ENCODE data around the gene IFFO2.
A peak's percentile ranks its signal among the peaks of the same experiment; 100 is the strongest.

IFFO2 gene

GRCh38 chr1:18890706-18891425 lies 65.6 kb downstream of the IFFO2 start:
- no peak for DNase-seq

DNA sequence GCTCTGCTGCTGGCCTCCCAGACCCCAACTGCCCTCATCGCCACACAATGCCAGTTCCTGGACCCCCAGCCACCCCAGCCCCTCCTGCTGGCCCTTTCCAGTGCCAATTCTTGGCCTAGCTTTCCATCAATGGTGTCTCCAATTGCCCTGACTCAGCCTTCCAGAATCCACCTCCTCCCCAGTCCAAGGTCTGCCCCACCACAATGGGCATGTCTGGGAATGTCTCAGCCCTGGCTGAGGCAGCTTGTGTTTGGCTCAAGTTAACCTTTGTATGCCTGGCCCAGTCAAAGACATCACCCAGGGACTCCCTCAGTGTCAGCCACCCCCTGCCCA lies 70.5 kb downstream of the IFFO2 start:
- DNase-seq: no peak

- no peak for DNase-seq
Observed at GRCh38 chr1:18885311-18886002, 71.0 kb downstream of the IFFO2 start.

GRCh38 chr1:18884727-18885126 lies 71.7 kb downstream of the IFFO2 start:
- DNase-seq: no peak

DNA sequence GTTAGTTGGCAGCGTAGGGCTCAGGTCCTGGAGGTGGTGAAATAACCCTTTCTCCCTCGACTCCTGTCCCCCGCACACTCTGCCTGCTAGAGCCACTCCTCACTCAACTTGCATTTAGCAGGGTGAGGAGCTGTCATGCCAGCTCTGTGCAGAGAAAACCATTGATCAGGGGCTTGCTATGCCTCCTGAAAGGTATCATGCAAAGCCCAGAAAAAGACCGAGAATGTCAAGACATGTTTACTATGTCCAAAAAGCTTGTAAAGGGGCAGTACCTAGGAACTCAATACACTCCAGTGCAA lies 72.1 kb downstream of the IFFO2 start:
- DNase-seq: no peak

- DNase-seq: peak; percentile 70
Observed at GRCh38 chr1:18883636-18884418, 72.6 kb downstream of the IFFO2 start.

DNA sequence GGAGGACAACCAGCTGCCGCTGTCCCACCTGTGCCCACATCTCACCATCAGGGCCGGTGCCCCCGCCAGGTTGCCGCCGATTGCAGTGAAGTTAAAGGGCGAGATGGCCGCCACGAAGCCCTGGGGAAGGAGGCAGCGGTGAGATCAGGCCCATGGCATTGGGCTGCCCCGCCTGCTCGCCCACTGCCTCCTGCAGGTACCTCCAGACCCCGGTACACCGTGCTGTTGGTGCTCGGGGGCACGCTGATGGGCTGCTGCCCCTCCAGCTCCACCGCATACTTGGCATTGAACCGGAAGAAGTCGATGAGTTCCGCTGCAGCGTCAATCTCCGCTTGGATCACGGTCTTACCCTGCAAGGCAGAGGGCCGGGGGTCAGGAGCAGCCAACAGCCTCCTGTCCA lies 73.4 kb downstream of the IFFO2 start:
- DNase-seq: no peak

DNA sequence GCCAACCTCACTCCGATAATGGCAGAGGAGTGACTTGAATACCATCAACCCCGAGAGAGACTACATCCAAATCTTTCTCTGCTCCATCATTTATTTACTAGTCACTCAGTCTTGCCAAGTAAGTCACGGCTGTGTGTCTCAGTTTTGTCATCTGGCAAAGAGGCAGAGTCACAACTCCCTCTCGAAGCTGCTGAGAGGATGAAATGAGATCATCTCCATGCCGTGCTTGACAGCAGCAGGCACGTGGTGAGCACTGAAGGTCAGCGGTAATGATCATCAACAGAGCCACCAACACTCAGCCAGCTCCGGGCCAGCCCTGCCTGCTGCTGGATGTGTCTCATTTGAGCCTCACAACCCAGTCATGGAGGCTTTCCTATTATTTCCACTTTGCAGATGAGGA lies 74.0 kb downstream of the IFFO2 start:
- no peak for DNase-seq

GRCh38 chr1:18881642-18882431 lies 74.6 kb downstream of the IFFO2 start:
- no peak for DNase-seq

DNA sequence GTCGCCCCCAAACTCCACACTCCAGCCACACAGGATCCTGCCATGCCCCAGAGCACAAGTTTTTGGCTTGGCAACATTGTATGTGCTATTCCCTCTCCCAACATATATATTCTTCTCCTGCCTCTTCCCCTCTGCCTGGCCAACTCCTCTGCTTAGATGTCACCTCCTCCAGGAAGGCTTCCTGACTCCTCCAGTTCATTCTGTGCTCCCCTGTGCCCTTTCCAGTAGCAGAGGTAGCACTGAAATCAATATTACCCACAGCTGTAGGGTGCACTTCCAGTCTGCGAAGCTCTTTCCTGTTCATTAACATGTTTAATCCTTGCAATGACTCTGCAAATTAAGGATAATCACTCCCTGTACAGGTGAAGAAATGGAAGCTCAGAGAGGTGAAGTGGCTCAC lies 75.3 kb downstream of the IFFO2 start:
- DNase-seq: no peak

DNA sequence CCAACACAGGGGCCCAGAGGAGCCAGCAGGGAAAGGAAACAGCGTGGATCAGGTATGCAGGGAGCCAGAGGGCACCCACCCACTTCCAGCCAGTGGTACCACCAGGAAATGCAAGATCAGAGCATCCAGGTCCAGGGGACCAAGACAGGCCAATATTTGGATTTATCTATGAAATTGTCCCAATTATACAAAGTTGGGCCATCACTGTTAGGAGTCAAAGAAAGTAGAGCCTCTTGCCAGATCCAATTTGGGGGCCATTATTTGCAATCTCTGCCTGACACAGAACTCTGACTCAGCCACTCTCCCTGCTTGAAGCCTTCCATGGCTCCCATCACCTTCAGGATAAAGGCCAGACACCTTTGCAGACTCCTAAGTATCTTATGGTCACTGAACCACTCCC lies 75.9 kb downstream of the IFFO2 start:
- no peak for DNase-seq

DNA sequence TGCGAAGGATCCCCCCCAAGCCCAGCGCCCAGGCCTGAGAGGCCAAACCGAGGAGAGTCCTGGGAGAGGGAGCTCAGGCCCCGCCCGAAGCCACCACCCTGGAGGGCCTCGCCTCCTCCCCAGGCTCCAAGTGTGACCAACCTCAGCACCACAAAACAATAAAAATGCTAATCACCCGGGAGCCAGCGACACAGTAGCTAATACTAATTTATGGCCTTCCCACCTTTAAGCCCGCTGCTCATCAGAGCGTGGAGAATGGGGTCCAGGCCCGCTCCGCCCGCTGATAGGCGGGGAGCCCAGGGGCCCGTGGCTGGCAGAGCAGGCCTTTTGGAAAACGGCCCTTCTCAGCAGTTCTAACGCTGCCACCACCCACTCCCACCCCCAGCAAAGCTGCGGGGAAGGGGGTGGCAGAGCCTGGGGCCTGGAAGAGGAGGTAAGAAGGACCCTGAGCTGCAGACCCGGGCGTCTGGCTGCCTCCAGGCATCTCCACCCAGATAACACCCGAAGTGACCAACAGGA lies 76.6 kb downstream of the IFFO2 start:
- DNase-seq: no peak

DNA sequence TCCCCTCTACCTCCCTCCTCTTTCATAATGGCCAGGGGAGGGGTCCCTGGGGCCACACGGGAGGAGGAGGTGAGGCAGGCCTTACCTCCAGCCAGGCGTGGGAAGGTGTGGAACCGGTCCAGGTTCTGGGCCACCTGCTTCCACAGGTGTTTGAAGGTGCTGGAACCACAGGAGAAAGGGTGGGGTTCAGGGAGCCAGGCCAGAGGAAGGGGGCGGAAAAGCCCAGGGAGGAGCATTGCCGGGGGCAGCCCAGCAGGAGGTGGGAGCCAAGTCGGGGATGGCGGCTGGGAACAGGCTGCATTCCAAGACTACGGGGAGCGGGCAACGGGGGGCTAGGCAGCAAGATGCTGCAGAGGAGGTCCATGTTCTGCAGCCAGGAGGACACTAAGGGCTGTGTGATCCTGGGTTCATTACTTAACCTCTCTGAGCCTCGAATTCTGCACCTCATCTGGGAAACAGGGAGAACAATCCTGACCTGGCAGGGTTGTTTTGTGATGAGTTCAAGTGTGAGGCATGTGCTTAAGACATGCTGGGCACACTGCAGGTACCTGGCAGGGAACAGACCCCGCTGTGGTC lies 77.2 kb downstream of the IFFO2 start:
- DNase-seq: no peak

DNA sequence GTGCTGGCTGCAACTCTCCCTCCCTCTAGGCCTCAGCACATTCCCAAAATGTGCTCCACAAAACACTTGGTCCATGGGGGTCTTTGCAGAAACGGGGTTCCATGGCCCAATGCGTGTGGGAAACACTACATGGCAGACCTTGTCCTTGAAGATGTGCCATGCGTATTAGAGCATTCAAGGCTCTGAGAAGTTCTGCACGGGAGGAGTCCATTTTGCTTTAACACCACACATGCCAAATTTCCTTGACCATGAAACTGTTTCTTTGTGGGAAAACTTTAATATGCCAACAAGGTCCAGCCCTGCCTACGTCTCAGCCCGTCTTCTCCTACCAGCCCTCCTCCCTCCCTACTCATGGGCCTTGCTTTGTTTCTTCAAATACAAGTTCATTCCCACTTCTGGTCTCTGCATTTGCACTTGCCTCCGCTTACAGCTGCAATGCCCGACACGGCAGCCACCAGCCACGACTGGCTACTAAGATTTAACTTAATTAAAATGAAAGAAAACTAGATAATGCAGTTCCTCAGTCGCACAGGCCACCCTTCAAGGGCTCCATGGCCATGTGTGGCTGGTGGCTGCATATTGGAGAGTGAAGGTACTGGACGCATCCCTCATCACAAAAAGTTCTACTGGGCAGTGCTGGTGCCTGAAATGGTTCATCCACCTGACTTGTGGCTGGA lies 77.8 kb downstream of the IFFO2 start:
- DNase-seq: no peak

- no peak for DNase-seq
Observed at GRCh38 chr1:18877282-18877681, 79.2 kb downstream of the IFFO2 start.

GRCh38 chr1:18876210-18876609 lies 80.3 kb downstream of the IFFO2 start:
- no peak for DNase-seq

DNA sequence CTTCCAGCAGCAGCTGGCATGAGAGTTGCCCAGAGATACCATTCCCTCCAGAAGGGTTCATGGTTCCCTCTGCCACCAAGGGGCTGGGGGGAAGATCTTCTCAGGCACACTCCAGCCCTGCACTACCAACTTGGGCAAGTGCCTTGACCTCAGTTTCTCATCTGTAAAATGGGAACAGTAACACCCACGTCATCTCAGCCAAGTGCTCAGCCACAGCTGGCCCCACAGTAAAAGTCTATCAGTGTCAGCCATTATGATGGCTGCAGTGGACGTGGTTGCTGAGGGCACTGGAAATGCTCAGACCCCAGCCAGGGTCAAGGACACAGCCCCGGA lies 80.7 kb downstream of the IFFO2 start:
- no peak for DNase-seq

DNA sequence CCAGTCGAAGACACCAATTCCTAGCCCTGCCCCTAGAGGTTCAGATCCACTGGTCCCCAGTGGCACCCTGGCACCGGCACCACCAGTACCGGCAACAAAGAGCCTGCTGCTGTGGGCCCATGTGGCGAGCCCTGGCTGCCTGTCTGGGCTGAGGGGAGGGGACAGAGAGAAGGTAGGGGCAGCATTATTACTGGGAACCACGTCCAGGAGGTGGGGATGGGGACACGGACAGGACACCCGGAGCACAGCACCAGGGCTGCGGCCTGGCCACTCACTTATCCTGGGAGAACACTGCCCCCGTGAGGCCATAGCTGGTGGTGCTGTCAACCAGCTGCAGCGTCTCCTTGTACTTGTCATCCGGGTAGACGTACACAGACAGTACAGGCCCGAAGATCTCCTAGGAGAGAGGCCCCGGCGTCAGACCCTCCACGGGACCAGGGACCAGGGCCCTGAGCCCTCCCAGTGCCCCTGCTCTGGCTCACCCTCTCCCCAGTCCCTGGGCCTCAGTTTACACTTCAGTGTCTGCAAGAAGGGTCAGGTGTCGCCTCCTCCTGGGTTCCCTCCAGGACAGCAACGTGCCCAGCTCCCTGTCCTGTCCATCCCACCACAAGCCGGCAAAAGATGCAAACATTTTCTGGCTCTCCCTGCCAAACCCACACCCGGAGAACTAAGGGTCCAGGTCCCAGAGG lies 81.2 kb downstream of the IFFO2 start:
- peak; percentile 73 for DNase-seq

- no peak for DNase-seq
Observed at GRCh38 chr1:18874600-18874999, 81.9 kb downstream of the IFFO2 start.

GRCh38 chr1:18874036-18874435 lies 82.4 kb downstream of the IFFO2 start:
- no peak for DNase-seq

DNA sequence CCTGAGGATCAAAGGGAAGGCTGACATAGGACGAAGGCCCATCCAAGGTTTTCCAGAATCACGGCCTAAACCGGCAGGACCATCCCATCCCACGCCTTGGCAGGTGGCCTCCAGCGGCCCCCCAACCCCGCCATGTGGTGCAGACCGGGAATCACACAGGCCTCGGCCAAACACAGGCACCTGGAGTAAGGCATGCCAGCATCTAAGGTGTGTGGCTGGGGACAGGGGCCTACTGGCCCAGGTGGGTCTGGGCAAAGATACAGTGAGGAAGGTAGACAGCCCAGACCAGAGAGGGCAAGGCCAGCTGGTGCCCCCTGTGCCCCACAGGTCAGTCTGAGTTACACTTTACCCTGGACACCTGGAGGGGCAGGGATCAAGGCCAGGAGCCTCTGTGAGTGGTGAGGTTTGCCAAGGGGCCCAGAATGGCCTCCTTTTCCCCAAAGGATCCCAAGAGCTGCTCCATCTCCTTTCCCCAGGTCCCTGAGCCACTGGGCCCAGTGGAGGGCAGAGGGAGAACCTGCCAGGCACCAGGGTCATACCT lies 84.3 kb downstream of the IFFO2 start:
- DNase-seq: no peak

Data from activated CD4-positive, alpha-beta T cell treated with anti-CD3 and anti-CD28 coated beads, Interleukin-10, Interleukin-2, amounts not matched to agents 100 ng/mL and 50 ng/mL, durations not matched to agents 16 hours and 8 hours (primary cell).